ENCODE results near the gene PPP4R4. TPM values are rescaled to one million over a fixed set of nuclear protein-coding genes. Genes with fewer than 3 reads are reported as not detected.

Gene PPP4R4
- total RNA-seq, 1 experiment from 2014 or later: 0.88 TPM

- Histone ChIP-seq H3K36me3 (ENCODE audit: insufficient read depth, low read length, poor library complexity, severe bottlenecking) (no peaks in the 10 kb centered on the region), H3K4me1 (ENCODE audit: insufficient read depth, low read length, poor library complexity, severe bottlenecking) (peaks cover 5% of the 10 kb centered on the region), H3K27ac (ENCODE audit: low read depth, low read length, poor library complexity, severe bottlenecking) (no peak overlapping the region), H3K9me3 (ENCODE audit: low read depth, low read length, poor library complexity, severe bottlenecking) (no peaks in the 10 kb centered on the region), H3K4me3 (ENCODE audit: low read depth, low read length, poor library complexity, severe bottlenecking) (no peak overlapping the region), H3K27me3 (replicated peaks; ENCODE audit: insufficient read depth, low read depth, low read length, poor library complexity) (no peaks in the 10 kb centered on the region)
- TF ChIP-seq, protein P1, sequence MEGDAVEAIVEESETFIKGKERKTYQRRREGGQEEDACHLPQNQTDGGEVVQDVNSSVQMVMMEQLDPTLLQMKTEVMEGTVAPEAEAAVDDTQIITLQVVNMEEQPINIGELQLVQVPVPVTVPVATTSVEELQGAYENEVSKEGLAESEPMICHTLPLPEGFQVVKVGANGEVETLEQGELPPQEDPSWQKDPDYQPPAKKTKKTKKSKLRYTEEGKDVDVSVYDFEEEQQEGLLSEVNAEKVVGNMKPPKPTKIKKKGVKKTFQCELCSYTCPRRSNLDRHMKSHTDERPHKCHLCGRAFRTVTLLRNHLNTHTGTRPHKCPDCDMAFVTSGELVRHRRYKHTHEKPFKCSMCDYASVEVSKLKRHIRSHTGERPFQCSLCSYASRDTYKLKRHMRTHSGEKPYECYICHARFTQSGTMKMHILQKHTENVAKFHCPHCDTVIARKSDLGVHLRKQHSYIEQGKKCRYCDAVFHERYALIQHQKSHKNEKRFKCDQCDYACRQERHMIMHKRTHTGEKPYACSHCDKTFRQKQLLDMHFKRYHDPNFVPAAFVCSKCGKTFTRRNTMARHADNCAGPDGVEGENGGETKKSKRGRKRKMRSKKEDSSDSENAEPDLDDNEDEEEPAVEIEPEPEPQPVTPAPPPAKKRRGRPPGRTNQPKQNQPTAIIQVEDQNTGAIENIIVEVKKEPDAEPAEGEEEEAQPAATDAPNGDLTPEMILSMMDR (conservative IDR thresholded peaks at IDR 0.05; ENCODE audit: low read depth, low read length): no peak
- TF ChIP-seq EZH2 (IDR thresholded peaks at IDR 0.05; ENCODE audit: borderline replicate concordance, low read depth, low read length, poor library complexity, severe bottlenecking): no peak
- CTCF ChIA-PET: no interaction called here
- no peak for DNase-seq (ENCODE audit: low spot score)
- intact Hi-C loops (cut with micrococcal nuclease; ENCODE audit: unreplicated experiment): no loop called here
- POLR2A ChIA-PET (ENCODE audit: low non-redundant PET): no interaction called here
- BruUV-seq (replicated peaks): no TSS peak
Measured at GRCh38 chr14:94162466-94162865, 11.7 kb upstream of the PPP4R4 start.

DNA sequence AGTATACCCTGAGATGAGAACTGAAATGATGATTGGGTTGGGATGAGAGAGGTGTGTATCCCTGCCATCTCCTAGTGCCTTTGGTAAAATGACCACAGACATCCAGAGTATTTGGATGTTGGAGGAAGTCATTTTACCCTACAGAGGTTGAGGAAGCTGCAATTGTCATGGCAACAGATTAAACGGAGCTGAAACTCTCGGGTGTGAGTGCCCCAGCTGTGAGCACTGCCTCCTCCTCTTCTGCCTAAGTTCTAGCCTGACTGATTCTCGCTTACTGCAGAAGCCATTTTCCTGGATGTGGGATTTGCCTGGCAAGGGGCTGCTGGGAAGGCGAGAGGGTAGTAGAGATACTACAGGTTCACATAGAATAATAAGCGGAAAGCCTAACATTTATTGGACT lies 10.3 kb upstream of the PPP4R4 start:
- Histone ChIP-seq H3K27ac (ENCODE audit: low read depth, low read length, poor library complexity, severe bottlenecking) (no peak overlapping the region), H3K4me3 (ENCODE audit: low read depth, low read length, poor library complexity, severe bottlenecking) (no peak overlapping the region), H3K9me3 (ENCODE audit: low read depth, low read length, poor library complexity, severe bottlenecking) (no peaks in the 10 kb centered on the region), H3K36me3 (ENCODE audit: insufficient read depth, low read length, poor library complexity, severe bottlenecking) (no peaks in the 10 kb centered on the region), H3K27me3 (replicated peaks; ENCODE audit: insufficient read depth, low read depth, low read length, poor library complexity) (no peaks in the 10 kb centered on the region), H3K4me1 (ENCODE audit: insufficient read depth, low read length, poor library complexity, severe bottlenecking) (peaks cover 5% of the 10 kb centered on the region)
- TF ChIP-seq, protein P1 (conservative IDR thresholded peaks at IDR 0.05; ENCODE audit: low read depth, low read length): no peak
- intact Hi-C loops (cut with micrococcal nuclease; ENCODE audit: unreplicated experiment): no loop called here
- ChIA-PET POLR2A (ENCODE audit: low non-redundant PET) (no interaction called here), CTCF (no interaction called here)
- no peak for DNase-seq (ENCODE audit: low spot score)
- BruUV-seq (replicated peaks): no TSS peak

- CTCF ChIA-PET: no interaction called here
Measured at GRCh38 chr14:94164685-94165431, 9.3 kb upstream of the PPP4R4 start.

More at GRCh38 chr14:94164685-94165431, 9.3 kb upstream of the PPP4R4 start:
- BruUV-seq (replicated peaks): no TSS peak
- TF ChIP-seq, protein P1 (conservative IDR thresholded peaks at IDR 0.05; ENCODE audit: low read depth, low read length): no peak
- no peak for TF ChIP-seq EZH2 (IDR thresholded peaks at IDR 0.05; ENCODE audit: borderline replicate concordance, low read depth, low read length, poor library complexity, severe bottlenecking)
- H3K36me3 ChIP-seq (ENCODE audit: insufficient read depth, low read length, poor library complexity, severe bottlenecking): no peaks in the 10 kb centered on the region
- no peaks in the 10 kb centered on the region for H3K9me3 ChIP-seq (ENCODE audit: low read depth, low read length, poor library complexity, severe bottlenecking)
- no peak overlapping the region for H3K4me3 ChIP-seq (ENCODE audit: low read depth, low read length, poor library complexity, severe bottlenecking)
- intact Hi-C loops (cut with micrococcal nuclease; ENCODE audit: unreplicated experiment): no loop called here
- DNase-seq (ENCODE audit: low spot score): no peak
- no peak overlapping the region for H3K27ac ChIP-seq (ENCODE audit: low read depth, low read length, poor library complexity, severe bottlenecking)
- H3K4me1 ChIP-seq (ENCODE audit: insufficient read depth, low read length, poor library complexity, severe bottlenecking): peaks cover 5% of the 10 kb centered on the region
- no peaks in the 10 kb centered on the region for H3K27me3 ChIP-seq (replicated peaks; ENCODE audit: insufficient read depth, low read depth, low read length, poor library complexity)
- POLR2A ChIA-PET (ENCODE audit: low non-redundant PET): no interaction called here
